ENCODE results near the gene GP5.
A peak's percentile ranks its signal among the peaks of the same experiment; 100 is the strongest.

GP5 gene

DNA sequence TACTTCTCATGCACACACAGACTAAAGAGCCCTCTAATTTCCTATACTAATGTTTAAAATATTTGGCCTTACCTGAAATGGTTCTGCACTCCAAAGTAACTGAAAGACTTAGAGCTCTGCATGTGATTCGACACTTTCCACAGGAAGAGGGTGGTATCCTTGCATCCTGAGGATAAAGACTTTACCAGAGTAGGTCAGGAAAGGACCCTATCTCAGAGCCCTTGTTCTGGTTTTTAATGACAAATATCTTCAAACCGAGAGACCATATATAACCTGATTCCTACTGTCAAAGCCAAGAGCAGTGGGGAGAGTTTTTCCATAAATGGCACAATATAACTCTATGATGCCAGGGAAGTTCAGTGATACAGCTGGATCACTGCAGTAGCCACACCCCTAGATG lies at the start of gene GP5:
Gene GP5 (minus strand): TSS at position 101 of the 400 bp plus-strand sequence. CDS start 984 bp downstream, outside the sequence.
- no peak for DNase-seq

GRCh38 chr3:194447657-194448056 lies 48.6 kb upstream of the GP5 start:
- DNase-seq: no peak

DNA sequence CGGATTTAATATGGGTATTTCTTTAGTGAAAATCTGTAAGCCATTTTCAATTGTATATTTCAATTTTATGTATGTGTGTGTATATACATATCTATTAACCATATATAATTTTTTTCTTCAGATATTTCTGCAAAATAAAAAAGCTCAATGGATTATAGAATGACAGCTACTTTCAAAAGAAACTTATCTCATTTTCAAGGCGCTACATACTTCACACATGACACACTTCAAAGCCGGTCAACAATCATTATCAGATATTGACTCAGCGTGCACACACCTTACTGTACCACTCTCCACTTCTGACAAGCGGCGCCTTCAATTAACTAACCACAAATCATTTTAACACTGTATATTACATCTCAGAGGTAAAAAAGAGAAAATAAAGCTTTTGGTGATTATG lies 48.1 kb upstream of the GP5 start:
- DNase-seq: no peak

DNA sequence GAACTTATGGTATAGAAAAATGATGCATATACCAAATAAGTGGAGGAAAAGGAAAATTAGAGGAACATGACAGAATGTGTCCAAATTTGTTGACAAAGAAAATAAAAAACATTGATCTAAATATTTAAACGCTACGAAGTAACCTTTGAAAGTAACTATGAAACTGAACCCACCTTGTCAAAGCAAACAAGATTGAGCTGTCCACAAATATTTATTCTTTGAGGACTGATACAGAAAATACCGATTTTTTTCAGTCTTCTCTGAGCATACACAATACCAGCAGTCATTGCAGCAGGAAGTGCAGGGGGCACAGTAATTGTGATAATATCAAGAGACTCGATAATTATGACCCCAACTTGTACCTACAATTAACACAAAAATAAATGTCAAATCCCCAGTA lies 47.7 kb upstream of the GP5 start:
- no peak for DNase-seq

GRCh38 chr3:194446172-194446571 lies 47.1 kb upstream of the GP5 start:
- no peak for DNase-seq

DNA sequence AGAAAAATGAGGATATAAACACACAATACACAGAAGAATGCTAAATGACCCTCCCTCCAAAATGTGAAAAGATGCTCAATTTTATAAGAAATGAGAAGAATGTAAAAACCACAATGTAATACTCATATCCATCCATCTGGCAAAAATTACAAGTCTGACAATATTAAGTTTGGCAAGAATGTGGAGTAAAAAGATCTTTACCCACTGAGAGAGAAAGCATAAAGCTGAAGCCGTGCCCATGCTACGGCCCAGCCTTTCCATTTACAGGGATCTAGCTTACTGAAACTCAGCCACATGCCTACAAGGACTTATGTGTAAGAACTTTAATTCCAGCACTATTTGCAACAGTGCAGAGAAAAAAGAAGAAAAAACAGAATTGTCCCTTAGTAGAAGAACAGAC lies 44.8 kb upstream of the GP5 start:
- no peak for DNase-seq

DNA sequence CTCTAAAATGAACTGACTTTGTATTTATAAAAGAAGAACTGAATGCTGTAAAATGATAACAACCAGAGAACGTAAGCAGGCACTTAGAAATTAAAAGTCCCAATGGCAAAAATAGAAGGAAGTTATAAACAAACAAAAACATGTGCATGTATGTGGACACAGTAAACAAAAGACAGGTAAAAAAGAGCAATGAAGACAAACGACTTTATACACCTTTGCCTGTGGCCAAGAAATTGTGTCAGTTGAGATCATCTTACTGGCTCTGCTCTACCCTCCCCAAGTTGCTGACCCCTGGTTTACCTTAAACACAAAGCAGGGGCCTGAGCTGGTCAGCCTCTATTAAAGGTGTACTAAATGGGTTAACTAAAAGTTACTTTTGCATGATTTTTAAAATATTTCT lies 41.7 kb upstream of the GP5 start:
- DNase-seq: no peak

DNA sequence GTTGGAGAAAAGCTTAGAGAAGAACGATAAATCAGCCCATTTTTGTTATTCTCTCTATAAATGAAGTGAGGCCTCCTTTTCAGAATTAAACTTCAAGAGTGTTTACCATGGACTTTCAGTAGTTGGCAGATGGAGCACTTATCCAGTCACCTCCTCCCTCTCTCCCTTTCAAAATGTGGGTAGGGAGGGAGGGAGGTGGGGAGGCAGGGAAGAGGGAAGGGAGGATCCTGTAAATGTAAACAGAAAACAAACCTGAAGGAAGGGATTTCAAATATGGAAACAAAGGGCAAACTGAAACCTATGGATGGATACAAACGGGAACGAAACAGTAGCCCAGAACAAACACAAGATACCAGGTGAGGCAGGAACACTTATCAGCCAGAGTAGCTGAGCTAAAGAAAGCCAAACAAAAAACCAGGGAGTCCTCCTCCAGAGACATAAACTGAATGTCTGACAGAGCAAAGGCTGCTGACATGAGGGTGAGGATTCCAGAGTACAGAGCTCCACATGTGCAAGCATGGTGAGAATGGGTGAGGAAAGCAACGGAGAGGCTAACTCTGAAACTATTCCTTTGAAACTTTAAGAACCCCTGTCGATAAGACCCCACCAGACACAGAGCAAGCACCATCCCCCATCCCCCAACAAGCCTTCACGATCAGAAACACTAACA lies 41.0 kb upstream of the GP5 start:
- no peak for DNase-seq

- DNase-seq: no peak
These were observed 35.4 kb upstream of the GP5 start for GRCh38 chr3:194434503-194434902.

- DNase-seq: no peak
These were observed 32.5 kb upstream of the GP5 start for GRCh38 chr3:194431554-194431953.

- no peak for DNase-seq
These were observed 26.3 kb upstream of the GP5 start for GRCh38 chr3:194425399-194425798.

GRCh38 chr3:194424953-194425352 lies 25.9 kb upstream of the GP5 start:
- no peak for DNase-seq

- DNase-seq: no peak
These were observed 25.3 kb upstream of the GP5 start for GRCh38 chr3:194424373-194424772.

- no peak for DNase-seq
These were observed 24.3 kb upstream of the GP5 start for GRCh38 chr3:194423317-194423716.

GRCh38 chr3:194422188-194422587 lies 23.1 kb upstream of the GP5 start:
- DNase-seq: no peak

GRCh38 chr3:194418671-194419070 lies 19.6 kb upstream of the GP5 start:
- no peak for DNase-seq

DNA sequence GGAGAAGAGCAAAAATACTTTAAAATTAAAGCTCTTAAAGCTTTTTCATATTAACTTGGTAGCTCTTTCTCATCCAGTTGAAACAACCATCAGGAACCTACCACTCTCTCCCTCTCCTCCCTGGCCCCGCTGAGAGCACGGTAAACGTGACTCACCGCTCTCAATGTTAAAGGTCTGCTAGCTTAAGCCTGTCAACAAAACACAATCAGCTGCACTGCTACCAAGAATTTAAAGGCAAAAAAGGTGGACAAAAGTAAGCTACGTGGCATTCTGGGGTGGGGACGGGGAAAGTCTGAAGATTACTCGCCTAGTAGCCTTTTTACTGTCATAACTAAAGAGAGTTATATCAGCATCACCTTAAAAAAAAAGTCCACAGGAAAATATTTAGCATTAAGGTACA lies 8.4 kb upstream of the GP5 start:
- no peak for DNase-seq

- no peak for DNase-seq
These were observed 6.7 kb upstream of the GP5 start for GRCh38 chr3:194405766-194406165.

GRCh38 chr3:194404365-194405140 lies 5.5 kb upstream of the GP5 start:
- DNase-seq: peak; percentile 16

DNA sequence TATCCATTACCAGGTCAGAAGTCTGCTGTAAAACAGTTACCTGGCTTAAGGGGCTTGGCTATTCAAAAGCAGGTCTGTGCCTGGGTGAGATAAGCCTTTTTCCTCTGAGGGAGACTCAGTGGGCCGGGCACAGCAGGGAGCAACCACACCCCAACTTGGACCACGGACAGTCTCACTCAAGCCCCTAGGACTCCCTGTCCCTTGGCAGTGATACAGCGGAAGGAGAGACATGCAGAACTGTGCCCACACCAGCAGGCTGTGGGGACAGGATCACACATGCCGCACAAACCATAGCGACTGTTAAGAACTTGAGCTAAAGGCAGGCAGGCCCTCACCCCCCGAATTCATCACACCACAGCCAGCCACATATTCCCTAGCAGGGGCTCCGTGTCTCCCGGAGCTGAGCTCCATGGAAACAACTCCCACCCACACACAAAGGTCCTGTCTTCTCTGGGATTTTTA lies 2.8 kb upstream of the GP5 start:
- DNase-seq: no peak

DNA sequence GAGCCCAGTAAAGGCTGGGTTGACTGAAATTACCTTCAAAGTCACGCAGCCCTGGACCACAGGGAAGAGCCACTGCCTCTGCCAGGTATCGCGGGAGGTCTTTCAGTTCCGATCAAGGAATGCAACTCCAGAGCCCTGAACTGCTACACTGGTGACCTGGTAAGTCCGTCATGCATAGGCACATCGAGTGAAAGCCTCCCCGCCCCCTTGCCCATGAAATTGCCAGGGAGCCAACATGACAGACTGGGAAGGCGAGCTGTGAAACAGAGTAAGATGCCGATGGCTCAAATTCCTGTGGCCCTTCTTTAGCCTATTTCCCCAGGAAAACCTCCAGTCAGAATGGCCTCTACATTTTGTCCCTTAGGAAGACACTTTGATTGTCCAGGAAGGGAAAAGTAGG lies 2.3 kb upstream of the GP5 start:
- DNase-seq: no peak

GRCh38 chr3:194399874-194400411 lies 877 bp upstream of the GP5 start:
- DNase-seq: no peak

DNA sequence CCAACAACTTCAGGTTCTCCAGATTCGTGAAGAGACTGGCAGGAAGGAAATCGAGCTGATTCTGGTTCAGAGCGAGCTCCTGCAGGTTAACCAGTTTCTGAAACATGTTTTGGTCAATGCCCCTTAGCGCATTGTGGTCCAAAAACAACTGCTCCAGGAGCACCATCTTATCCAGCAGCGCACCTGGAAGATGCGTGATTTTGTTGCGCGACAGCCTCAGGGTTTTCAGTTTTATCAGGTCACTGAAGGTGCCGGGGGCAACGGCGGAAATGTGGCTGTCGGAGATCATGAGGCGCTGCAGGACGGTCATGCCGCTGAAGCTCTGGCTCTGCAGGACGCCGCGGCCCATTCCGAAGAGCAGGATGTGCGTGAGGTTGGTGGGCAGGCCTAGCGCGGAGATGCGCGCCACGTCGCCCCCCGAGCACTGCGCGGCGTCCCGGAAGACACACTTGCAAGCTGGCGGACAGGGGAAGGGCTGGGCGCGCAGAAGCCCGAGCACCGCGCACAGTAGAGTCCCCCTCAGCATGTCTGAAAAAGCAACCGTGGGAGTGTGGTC lies 1.2 kb downstream of the GP5 start:
- no peak for DNase-seq

All from activated CD4-positive, alpha-beta T cell treated with anti-CD3 and anti-CD28 coated beads, Interleukin-2, amount 50 U/mL, for 1 hour (primary cell).